Keratinocyte (primary cell): ENCODE measurements around the gene TNNT2. TPM values are rescaled to one million over a fixed set of nuclear protein-coding genes. Genes with fewer than 3 reads are reported as not detected.

Experiments used
- DNase-seq: peaks from one replicate; pipeline ENCODE4 v3.0.0-alpha.2; 2011; ENCODE audit warnings: low read depth, missing footprints, low spot score
- FAIRE-seq: peaks from 2 replicates; lab custom pipeline; 2011; peaks lifted over from hg19 to GRCh38; lab: Jason Lieb, UNC
- H2AFZ ChIP-seq: 2 replicates; pipeline ENCODE4 v1.6.0; 2012; ENCODE audit warnings: low read length, control low read depth, inconsistent platforms; ENCODE audit not compliant: control insufficient read depth
- H3K27ac ChIP-seq: 2 replicates; pipeline ENCODE4 v1.5.1; 2011; ENCODE audit warnings: low read length; ENCODE audit not compliant: control insufficient read depth, insufficient read depth
- H3K27me3 ChIP-seq: 3 replicates; pipeline ENCODE4 v1.6.0; 2011; ENCODE audit warnings: low read length; ENCODE audit not compliant: control insufficient read depth, insufficient read depth; ENCODE audit errors: extremely low read depth
- H3K36me3 ChIP-seq, 2 experiments: 2 replicates in 1 of 2; 3 replicates in 1 of 2; pipeline ENCODE4 v1.5.1; 2011; ENCODE audit warnings: low read length in 2 of 2, mild to moderate bottlenecking in 1 of 2; ENCODE audit not compliant: control insufficient read depth in 2 of 2, insufficient read depth in 2 of 2; ENCODE audit errors: extremely low read depth in 1 of 2
- H3K4me1 ChIP-seq: 3 replicates; pipeline ENCODE4 v1.5.1; 2011; ENCODE audit warnings: low read length; ENCODE audit not compliant: control insufficient read depth, insufficient read depth; ENCODE audit errors: extremely low read depth
- H3K4me2 ChIP-seq: 3 replicates; pipeline ENCODE4 v1.6.0; 2011; ENCODE audit warnings: low read depth, low read length; ENCODE audit not compliant: control insufficient read depth, insufficient read depth; ENCODE audit errors: extremely low read depth
- H3K4me3 ChIP-seq, 3 experiments: fragments of 200-600 bp in 1 of 3; sonication (generic) in 1 of 3; 2 replicates in 2 of 3; 3 replicates in 1 of 3; pipeline ENCODE4 v1.5.1; 2011 to 2016; ENCODE audit warnings: low read length in 3 of 3, mild to moderate bottlenecking in 3 of 3, control low read depth in 2 of 3, inconsistent platforms in 1 of 3, low read depth in 1 of 3, mixed read lengths in 1 of 3, mixed run types in 1 of 3, moderate library complexity in 1 of 3; ENCODE audit not compliant: control insufficient read depth in 2 of 3, insufficient read depth in 2 of 3; ENCODE audit errors: extremely low read depth in 1 of 3
- H3K79me2 ChIP-seq: 2 replicates; pipeline ENCODE4 v1.6.0; 2012; ENCODE audit warnings: low read length; ENCODE audit not compliant: control insufficient read depth, insufficient read depth
- H3K9ac ChIP-seq: 3 replicates; pipeline ENCODE4 v1.6.0; 2011; ENCODE audit warnings: low read length; ENCODE audit not compliant: control insufficient read depth, insufficient read depth; ENCODE audit errors: extremely low read depth
- H3K9me1 ChIP-seq: 3 replicates; pipeline ENCODE4 v1.6.0; 2011; ENCODE audit warnings: low read length; ENCODE audit not compliant: control insufficient read depth, insufficient read depth; ENCODE audit errors: extremely low read depth
- H3K9me3 ChIP-seq: 2 replicates; pipeline ENCODE4 v1.5.1; 2012; ENCODE audit warnings: low read depth, low read length; ENCODE audit not compliant: control insufficient read depth
- H4K20me1 ChIP-seq: 3 replicates; pipeline ENCODE4 v1.6.0; 2011; ENCODE audit warnings: low read length; ENCODE audit not compliant: control insufficient read depth, insufficient read depth; ENCODE audit errors: extremely low read depth
- EZH2 ChIP-seq: IDR thresholded peaks from one replicate; pipeline ENCODE4 v1.6.1; 2012; ENCODE audit warnings: inconsistent platforms, mild to moderate bottlenecking, low read length, moderate library complexity
- dilution Hi-C: fragments of 300-500 bp; cut with MboI; formaldehyde crosslinking; loops from one replicate; pipeline ENCODE4 v1.7.0; 2020; ENCODE audit warnings: low sequenced_read_pairs; ENCODE audit not compliant: extremely low pct_ligation_motif_present
- polyA plus RNA-seq, 5 experiments: library from polyadenylated mRNA; depleted of rRNA in 3 of 5; stranded (reverse) in 3 of 5; stranded (forward) in 1 of 5; unstranded in 1 of 5; fragments of >200 nt; gene quantifications; 1 replicate in 1 of 5; 2 replicates in 3 of 5; 3 replicates in 1 of 5; pipeline versions ENCODE4 v1.2.1 to v1.2.3, GENCODE V29; 2011 to 2012; ENCODE audit warnings: missing spikeins in 2 of 5, low read depth in 1 of 5, low replicate concordance in 1 of 5
- TF ChIP-seq, protein P1 (sequence below), 3 experiments: IDR thresholded peaks in 1 of 3; conservative IDR thresholded peaks in 1 of 3; optimal IDR thresholded peaks in 1 of 3; 2 replicates in 2 of 3; 3 replicates in 1 of 3; pipeline versions ENCODE3 to v1.5.1; 2011; ENCODE audit warnings: low read length in 3 of 3, mild to moderate bottlenecking in 3 of 3, moderate library complexity in 2 of 3, control low read depth in 1 of 3, inconsistent platforms in 1 of 3; ENCODE audit not compliant: insufficient read depth in 2 of 3; ENCODE audit errors: extremely low read depth in 1 of 3

Gene TNNT2
- polyA plus RNA-seq, 1 donor (not counting 4 experiments of a cell fraction or from before 2014, with no cell fraction given), result 1.4 TPM

DNA sequence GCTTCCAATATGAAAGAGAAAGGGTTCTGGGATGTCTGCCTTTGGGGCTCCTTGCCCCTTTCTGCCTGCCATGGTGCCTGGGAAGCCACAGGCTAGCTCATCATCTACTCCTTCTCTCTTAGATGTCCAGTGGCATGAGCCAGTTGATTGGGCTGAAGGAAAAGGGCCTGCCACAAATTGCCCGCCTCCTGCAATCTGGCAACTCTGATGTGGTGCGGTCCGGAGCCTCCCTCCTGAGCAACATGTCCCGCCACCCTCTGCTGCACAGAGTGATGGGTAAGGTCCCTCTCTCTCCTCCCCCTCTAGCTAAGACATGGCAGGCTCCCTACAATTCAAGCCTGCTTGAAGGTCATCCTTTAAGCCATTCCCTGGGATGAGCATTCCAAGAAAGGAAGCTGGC, 53.2 kb downstream of the TNNT2 start:
- no peak overlapping the region for H3K9ac ChIP-seq
- H2AFZ ChIP-seq, result no peak overlapping the region
- peaks cover 8% of the 10 kb centered on the region for H3K9me1 ChIP-seq
- dilution Hi-C loops, result no loop called here
- no peak overlapping the region for H3K27ac ChIP-seq
- FAIRE-seq (no peak), DNase-seq (no peak)
- H3K9me3 ChIP-seq, result no peaks in the 10 kb centered on the region
- no peaks in the 10 kb centered on the region for H4K20me1 ChIP-seq
- H3K4me3 ChIP-seq, result no peak overlapping the region
- peaks cover 17% of the 10 kb centered on the region for H3K4me1 ChIP-seq
- no peak overlapping the region for H3K4me2 ChIP-seq
- TF ChIP-seq, protein P1, sequence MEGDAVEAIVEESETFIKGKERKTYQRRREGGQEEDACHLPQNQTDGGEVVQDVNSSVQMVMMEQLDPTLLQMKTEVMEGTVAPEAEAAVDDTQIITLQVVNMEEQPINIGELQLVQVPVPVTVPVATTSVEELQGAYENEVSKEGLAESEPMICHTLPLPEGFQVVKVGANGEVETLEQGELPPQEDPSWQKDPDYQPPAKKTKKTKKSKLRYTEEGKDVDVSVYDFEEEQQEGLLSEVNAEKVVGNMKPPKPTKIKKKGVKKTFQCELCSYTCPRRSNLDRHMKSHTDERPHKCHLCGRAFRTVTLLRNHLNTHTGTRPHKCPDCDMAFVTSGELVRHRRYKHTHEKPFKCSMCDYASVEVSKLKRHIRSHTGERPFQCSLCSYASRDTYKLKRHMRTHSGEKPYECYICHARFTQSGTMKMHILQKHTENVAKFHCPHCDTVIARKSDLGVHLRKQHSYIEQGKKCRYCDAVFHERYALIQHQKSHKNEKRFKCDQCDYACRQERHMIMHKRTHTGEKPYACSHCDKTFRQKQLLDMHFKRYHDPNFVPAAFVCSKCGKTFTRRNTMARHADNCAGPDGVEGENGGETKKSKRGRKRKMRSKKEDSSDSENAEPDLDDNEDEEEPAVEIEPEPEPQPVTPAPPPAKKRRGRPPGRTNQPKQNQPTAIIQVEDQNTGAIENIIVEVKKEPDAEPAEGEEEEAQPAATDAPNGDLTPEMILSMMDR (optimal IDR thresholded peaks at IDR 0.05 in 1 of 3, IDR thresholded peaks at IDR 0.05 in 1 of 3, conservative IDR thresholded peaks at IDR 0.05 in 1 of 3; ENCODE audit: extremely low read depth in 1 of 3, insufficient read depth in 2 of 3, low read length in 3 of 3), result no peak
- TF ChIP-seq EZH2, result no peak
- H3K79me2 ChIP-seq, result no peaks in the 10 kb centered on the region
- no peaks in the 10 kb centered on the region for H3K27me3 ChIP-seq
- peaks cover 84 to 93% of the 10 kb centered on the region in 2 experiments for H3K36me3 ChIP-seq

DNA sequence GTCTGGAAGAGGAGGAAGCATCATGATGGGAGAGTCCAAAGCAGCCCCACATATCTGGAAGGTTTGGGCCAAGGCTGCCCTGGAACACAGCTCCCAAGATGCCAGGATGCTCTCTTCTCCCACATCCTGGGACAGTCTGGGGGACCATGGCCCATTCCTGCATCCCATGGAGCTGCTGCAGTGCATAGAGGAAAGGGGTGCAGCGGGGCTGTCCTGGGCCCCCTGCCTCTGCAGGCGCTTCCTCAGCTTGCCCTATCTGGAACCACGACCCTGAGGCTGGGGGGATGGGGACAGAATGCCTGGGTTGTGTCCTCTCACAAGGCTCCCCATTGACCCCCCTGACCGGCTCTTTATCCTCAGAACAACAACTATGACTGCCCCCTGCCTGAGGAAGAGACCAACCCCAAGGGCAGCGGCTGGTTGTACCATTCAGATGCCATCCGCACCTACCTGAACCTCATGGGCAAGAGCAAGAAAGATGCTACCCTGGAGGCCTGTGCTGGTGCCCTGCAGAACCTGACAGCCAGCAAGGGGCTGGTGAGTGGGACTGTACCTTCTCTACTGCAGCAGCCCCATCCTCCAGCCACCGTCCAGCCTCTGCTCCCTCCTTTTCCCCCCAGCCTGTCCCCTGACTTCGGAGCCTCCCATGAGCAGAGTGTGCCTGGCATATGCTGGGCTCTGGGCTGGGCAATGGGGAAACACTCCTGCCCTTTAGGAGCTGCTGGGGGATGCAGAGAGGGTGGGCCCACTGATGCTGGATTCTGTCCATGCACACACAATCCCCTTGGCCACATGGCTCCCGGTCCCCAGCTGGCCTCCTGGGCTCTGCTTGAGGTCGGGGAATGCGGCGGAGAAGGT, 54.6 kb downstream of the TNNT2 start:
- H3K4me3 ChIP-seq, result no peak overlapping the region
- no peaks in the 10 kb centered on the region for H3K79me2 ChIP-seq
- dilution Hi-C loops, result no loop called here
- DNase-seq (no peak), FAIRE-seq (no peak)
- peaks cover 76 to 94% of the 10 kb centered on the region in 2 experiments for H3K36me3 ChIP-seq
- no peaks in the 10 kb centered on the region for H4K20me1 ChIP-seq
- no peak overlapping the region for H2AFZ ChIP-seq
- H3K9me1 ChIP-seq, result peaks cover 9% of the 10 kb centered on the region
- no peak overlapping the region for H3K9ac ChIP-seq
- H3K4me1 ChIP-seq, result peaks cover 28% of the 10 kb centered on the region
- H3K27me3 ChIP-seq, result no peaks in the 10 kb centered on the region
- TF ChIP-seq EZH2, result no peak
- TF ChIP-seq, protein P1 (optimal IDR thresholded peaks at IDR 0.05 in 1 of 3, IDR thresholded peaks at IDR 0.05 in 1 of 3, conservative IDR thresholded peaks at IDR 0.05 in 1 of 3; ENCODE audit: extremely low read depth in 1 of 3, insufficient read depth in 2 of 3, low read length in 3 of 3), result no peak
- no peak overlapping the region for H3K27ac ChIP-seq
- no peak overlapping the region for H3K4me2 ChIP-seq
- H3K9me3 ChIP-seq, result no peaks in the 10 kb centered on the region
